ENCODE results near the gene MYOG. TPM values are rescaled to one million over a fixed set of nuclear protein-coding genes. Genes with fewer than 3 reads are reported as not detected.

MYOG gene
- polyA plus RNA-seq, 1 donor (not counting 4 experiments of a cell fraction or from before 2014, with no cell fraction given) = not detected

DNA sequence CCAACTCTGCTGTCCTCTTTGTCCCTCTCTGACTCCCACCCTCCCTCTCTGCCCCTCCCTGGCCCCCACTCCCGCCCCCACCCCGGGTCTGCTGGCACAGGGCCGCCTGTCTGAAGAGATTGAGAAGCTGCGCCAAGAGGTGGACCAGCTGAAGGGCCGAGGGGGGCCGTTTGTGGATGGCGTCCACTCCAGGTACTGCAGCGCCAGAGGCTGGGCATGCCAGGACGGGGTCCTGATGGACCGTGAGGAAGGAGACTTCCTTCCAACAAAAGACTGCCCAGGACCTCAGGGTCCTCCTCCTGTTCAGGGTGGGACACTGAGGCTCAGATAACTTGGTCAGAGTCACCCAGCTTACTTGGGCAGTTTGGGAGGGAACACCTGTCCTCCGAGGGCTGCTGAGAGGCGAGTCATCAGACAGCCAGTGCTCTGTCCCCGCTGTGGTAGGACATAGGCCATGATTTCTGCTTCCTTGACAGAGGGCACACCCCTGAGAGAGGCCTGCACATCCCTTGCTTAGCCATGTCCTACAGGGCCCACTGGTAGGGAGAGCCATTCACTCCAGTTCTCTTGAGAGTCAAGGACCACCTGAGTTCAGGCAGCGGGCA is 36.1 kb downstream of the MYOG start:
- Histone ChIP-seq H3K9me3 (ENCODE audit: control insufficient read depth, low read depth, low read length) (no peaks in the 10 kb centered on the region), H3K79me2 (ENCODE audit: control insufficient read depth, insufficient read depth, low read length) (no peaks in the 10 kb centered on the region), H3K4me3 (ENCODE audit: control insufficient read depth in 2 of 3, extremely low read depth in 1 of 3, insufficient read depth in 2 of 3, low read depth in 1 of 3, low read length in 3 of 3) (no peak overlapping the region), H3K27ac (ENCODE audit: control insufficient read depth, insufficient read depth, low read length) (no peak overlapping the region), H3K27me3 (ENCODE audit: control insufficient read depth, extremely low read depth, insufficient read depth, low read length) (no peaks in the 10 kb centered on the region), H3K36me3 (ENCODE audit: control insufficient read depth in 2 of 2, extremely low read depth in 1 of 2, insufficient read depth in 2 of 2, low read length in 2 of 2) (peaks cover 0 to 5% of the 10 kb centered on the region in 2 experiments), H3K4me1 (ENCODE audit: control insufficient read depth, extremely low read depth, insufficient read depth, low read length) (peaks cover 8% of the 10 kb centered on the region), H3K4me2 (ENCODE audit: control insufficient read depth, extremely low read depth, insufficient read depth, low read depth, low read length) (no peak overlapping the region), H4K20me1 (ENCODE audit: control insufficient read depth, extremely low read depth, insufficient read depth, low read length) (peaks cover 3% of the 10 kb centered on the region), H3K9me1 (ENCODE audit: control insufficient read depth, extremely low read depth, insufficient read depth, low read length) (no peaks in the 10 kb centered on the region), H3K9ac (ENCODE audit: control insufficient read depth, extremely low read depth, insufficient read depth, low read length) (no peak overlapping the region), H2AFZ (ENCODE audit: control insufficient read depth, low read length) (no peak overlapping the region)
- DNase-seq (ENCODE audit: low read depth, low spot score) (no peak), FAIRE-seq (no peak)
- TF ChIP-seq, protein P1, sequence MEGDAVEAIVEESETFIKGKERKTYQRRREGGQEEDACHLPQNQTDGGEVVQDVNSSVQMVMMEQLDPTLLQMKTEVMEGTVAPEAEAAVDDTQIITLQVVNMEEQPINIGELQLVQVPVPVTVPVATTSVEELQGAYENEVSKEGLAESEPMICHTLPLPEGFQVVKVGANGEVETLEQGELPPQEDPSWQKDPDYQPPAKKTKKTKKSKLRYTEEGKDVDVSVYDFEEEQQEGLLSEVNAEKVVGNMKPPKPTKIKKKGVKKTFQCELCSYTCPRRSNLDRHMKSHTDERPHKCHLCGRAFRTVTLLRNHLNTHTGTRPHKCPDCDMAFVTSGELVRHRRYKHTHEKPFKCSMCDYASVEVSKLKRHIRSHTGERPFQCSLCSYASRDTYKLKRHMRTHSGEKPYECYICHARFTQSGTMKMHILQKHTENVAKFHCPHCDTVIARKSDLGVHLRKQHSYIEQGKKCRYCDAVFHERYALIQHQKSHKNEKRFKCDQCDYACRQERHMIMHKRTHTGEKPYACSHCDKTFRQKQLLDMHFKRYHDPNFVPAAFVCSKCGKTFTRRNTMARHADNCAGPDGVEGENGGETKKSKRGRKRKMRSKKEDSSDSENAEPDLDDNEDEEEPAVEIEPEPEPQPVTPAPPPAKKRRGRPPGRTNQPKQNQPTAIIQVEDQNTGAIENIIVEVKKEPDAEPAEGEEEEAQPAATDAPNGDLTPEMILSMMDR (optimal IDR thresholded peaks at IDR 0.05 in 1 of 3, IDR thresholded peaks at IDR 0.05 in 1 of 3, conservative IDR thresholded peaks at IDR 0.05 in 1 of 3; ENCODE audit: extremely low read depth in 1 of 3, insufficient read depth in 2 of 3, low read length in 3 of 3) = no peak
- TF ChIP-seq EZH2 (IDR thresholded peaks at IDR 0.05; ENCODE audit: low read length) = no peak
- dilution Hi-C loops (cut with MboI; ENCODE audit: extremely low pct_ligation_motif_present, low sequenced_read_pairs) = loop anchor here (25.0 kb wide), 1 partner anchor 213 kb away; no protein-coding TSS in a partner anchor

DNA sequence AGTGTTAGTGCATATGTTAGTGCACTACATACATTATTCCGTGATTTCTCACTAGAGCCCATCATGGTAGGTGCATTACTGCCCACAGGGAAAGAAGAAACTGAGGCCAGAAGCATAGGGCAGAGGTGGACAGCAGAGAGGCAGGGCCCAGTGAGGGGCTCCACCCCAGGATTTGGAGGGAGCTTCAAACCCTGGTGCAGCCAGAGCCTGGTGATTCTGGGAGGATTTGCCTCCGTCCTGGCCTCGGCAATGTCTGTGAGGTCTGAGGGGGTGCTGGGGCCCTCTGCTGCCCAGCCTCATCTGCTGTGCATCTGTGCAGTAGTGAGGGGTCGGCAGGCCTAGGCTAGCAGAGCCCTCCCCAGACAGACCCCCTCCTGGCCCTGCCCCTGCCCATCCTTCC is 36.7 kb downstream of the MYOG start:
- no peak overlapping the region for H3K9ac ChIP-seq (ENCODE audit: control insufficient read depth, extremely low read depth, insufficient read depth, low read length)
- dilution Hi-C loops (cut with MboI; ENCODE audit: extremely low pct_ligation_motif_present, low sequenced_read_pairs) = loop anchor here (25.0 kb wide), 1 partner anchor 213 kb away; no protein-coding TSS in a partner anchor
- H3K4me3 ChIP-seq (ENCODE audit: control insufficient read depth in 2 of 3, extremely low read depth in 1 of 3, insufficient read depth in 2 of 3, low read depth in 1 of 3, low read length in 3 of 3) = no peak overlapping the region
- no peak overlapping the region for H2AFZ ChIP-seq (ENCODE audit: control insufficient read depth, low read length)
- peaks cover 8% of the 10 kb centered on the region for H3K4me1 ChIP-seq (ENCODE audit: control insufficient read depth, extremely low read depth, insufficient read depth, low read length)
- no peaks in the 10 kb centered on the region for H3K79me2 ChIP-seq (ENCODE audit: control insufficient read depth, insufficient read depth, low read length)
- H3K27me3 ChIP-seq (ENCODE audit: control insufficient read depth, extremely low read depth, insufficient read depth, low read length) = no peaks in the 10 kb centered on the region
- DNase-seq (ENCODE audit: low read depth, low spot score) (no peak), FAIRE-seq (no peak)
- H3K27ac ChIP-seq (ENCODE audit: control insufficient read depth, insufficient read depth, low read length) = no peak overlapping the region
- peaks cover 3% of the 10 kb centered on the region for H4K20me1 ChIP-seq (ENCODE audit: control insufficient read depth, extremely low read depth, insufficient read depth, low read length)
- H3K9me3 ChIP-seq (ENCODE audit: control insufficient read depth, low read depth, low read length) = no peaks in the 10 kb centered on the region
- no peak for TF ChIP-seq EZH2 (IDR thresholded peaks at IDR 0.05; ENCODE audit: low read length)
- TF ChIP-seq, protein P1 (optimal IDR thresholded peaks at IDR 0.05 in 1 of 3, IDR thresholded peaks at IDR 0.05 in 1 of 3, conservative IDR thresholded peaks at IDR 0.05 in 1 of 3; ENCODE audit: extremely low read depth in 1 of 3, insufficient read depth in 2 of 3, low read length in 3 of 3) = no peak
- no peak overlapping the region for H3K4me2 ChIP-seq (ENCODE audit: control insufficient read depth, extremely low read depth, insufficient read depth, low read depth, low read length)
- no peaks in the 10 kb centered on the region for H3K9me1 ChIP-seq (ENCODE audit: control insufficient read depth, extremely low read depth, insufficient read depth, low read length)
- H3K36me3 ChIP-seq (ENCODE audit: control insufficient read depth in 2 of 2, extremely low read depth in 1 of 2, insufficient read depth in 2 of 2, low read length in 2 of 2) = peaks cover 0 to 5% of the 10 kb centered on the region in 2 experiments
